ENCODE measurements around the gene ELMO1. TPM values are rescaled to one million over a fixed set of nuclear protein-coding genes. Genes with fewer than 3 reads are reported as not detected.

The ELMO1 gene
- total and polyA plus RNA-seq, 10 of the 15 experiments (the other 5 are each of a cell fraction or from before 2014, with no cell fraction given) = 22.6 to 85.9 (median 56.6) TPM

DNA sequence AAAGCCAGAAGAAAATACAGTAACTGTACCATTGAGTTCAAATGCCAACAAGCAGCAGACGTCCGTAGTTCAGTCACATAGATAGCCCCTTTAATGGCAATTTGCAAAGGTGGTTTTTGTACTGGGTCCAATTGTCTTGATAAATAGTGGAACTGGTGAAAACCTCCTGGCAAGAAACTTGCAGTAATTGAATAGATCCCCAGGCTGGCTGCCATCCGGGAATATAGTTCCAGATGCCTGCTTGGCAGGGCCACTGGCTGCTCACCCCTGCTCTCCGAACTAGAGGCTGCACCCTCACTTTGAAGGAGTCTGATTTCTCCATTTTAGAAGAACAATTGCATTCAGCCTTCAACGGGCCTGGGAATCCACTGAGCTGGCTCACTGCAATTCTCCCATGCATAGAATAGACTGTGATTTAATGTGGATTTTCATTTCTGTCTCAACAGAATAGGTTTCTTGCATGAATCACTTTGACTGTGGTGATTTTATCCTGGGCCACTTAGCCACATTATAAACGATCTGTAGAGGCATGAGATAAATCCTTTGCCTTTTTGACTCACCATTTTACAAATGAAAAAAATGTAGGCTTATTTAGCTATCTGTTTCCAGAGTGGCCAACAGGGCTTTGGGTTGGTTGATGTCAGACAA, 35.9 kb upstream of the ELMO1 start:
- TF ChIP-seq FOXK2 (IDR thresholded peaks at IDR 0.05) (no peak), HCFC1 (IDR thresholded peaks at IDR 0.05; ENCODE audit: low read length) (no peak), SMAD1 (IDR thresholded peaks at IDR 0.05; ENCODE audit: low read depth, partially characterized antibody) (no peak)
- TF ChIP-seq, protein P1, sequence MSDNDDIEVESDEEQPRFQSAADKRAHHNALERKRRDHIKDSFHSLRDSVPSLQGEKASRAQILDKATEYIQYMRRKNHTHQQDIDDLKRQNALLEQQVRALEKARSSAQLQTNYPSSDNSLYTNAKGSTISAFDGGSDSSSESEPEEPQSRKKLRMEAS (IDR thresholded peaks at IDR 0.05; ENCODE audit: low read depth, low read length) = no peak
- TF ChIP-seq, protein P2, sequence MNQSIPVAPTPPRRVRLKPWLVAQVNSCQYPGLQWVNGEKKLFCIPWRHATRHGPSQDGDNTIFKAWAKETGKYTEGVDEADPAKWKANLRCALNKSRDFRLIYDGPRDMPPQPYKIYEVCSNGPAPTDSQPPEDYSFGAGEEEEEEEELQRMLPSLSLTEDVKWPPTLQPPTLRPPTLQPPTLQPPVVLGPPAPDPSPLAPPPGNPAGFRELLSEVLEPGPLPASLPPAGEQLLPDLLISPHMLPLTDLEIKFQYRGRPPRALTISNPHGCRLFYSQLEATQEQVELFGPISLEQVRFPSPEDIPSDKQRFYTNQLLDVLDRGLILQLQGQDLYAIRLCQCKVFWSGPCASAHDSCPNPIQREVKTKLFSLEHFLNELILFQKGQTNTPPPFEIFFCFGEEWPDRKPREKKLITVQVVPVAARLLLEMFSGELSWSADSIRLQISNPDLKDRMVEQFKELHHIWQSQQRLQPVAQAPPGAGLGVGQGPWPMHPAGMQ (IDR thresholded peaks at IDR 0.05; ENCODE audit: borderline replicate concordance) = no peak
- no peak for ATAC-seq
- H3K36me3 ChIP-seq (ENCODE audit: control insufficient read depth in 2 of 2, insufficient read depth in 2 of 2, low read length in 1 of 2) = no peaks in the 10 kb centered on the region
- 31% methylated on average over 6 of the region's 6 CpGs for WGBS (ENCODE audit: insufficient coverage, insufficient replicate concordance, low lambda C conversion rate, missing lambda C conversion rate)
- POLR2A ChIA-PET = no interaction called here
- SMC1A ChIA-PET (ENCODE audit: uncharacterized antibody, unreplicated experiment) = interaction anchor here (2.6 kb wide), 1 partner anchor 10 kb away, joined by 8 read pairs; no protein-coding TSS in a partner anchor
- in situ Hi-C loops (cut with MboI) (no loop called here), intact Hi-C loops (cut with micrococcal nuclease; ENCODE audit: unreplicated experiment) (no loop called here)
- H3K9ac ChIP-seq (ENCODE audit: control insufficient read depth, insufficient read depth, low read length) = no peak overlapping the region
- H3K27ac ChIP-seq (ENCODE audit: control insufficient read depth, insufficient read depth) = no peak overlapping the region
- RAD21 ChIA-PET (ENCODE audit: unreplicated experiment) = no interaction called here
- no peaks in the 10 kb centered on the region for H3K4me1 ChIP-seq (ENCODE audit: control insufficient read depth, insufficient read depth, low read length)
- no peaks in the 10 kb centered on the region for H3K27me3 ChIP-seq (replicated peaks in 1 of 2; ENCODE audit: control insufficient read depth in 2 of 2, insufficient read depth in 2 of 2, low read length in 1 of 2)
- no peak for FAIRE-seq
- no TSS peak for BruUV-seq (replicated peaks)
- no peak for DNase-seq (ENCODE audit: low read depth, low spot score)
- H3K9me3 ChIP-seq (replicated peaks; ENCODE audit: control insufficient read depth, insufficient read depth, low read length) = peaks cover 2% of the 10 kb centered on the region
- no peaks in the 10 kb centered on the region for H3K79me2 ChIP-seq (ENCODE audit: control insufficient read depth, insufficient read depth, low read length)
- H3K4me3 ChIP-seq = no peak overlapping the region
- H2AFZ ChIP-seq (ENCODE audit: control insufficient read depth, low read depth, low read length) = no peak overlapping the region
- CTCF ChIA-PET = interaction anchor here (2.4 kb wide), 1 partner anchor 11 kb away, joined by 8 read pairs; no protein-coding TSS in a partner anchor
- no peak overlapping the region for H3K4me2 ChIP-seq (ENCODE audit: control insufficient read depth, insufficient read depth)
- H4K20me1 ChIP-seq (ENCODE audit: control insufficient read depth, insufficient read depth) = no peaks in the 10 kb centered on the region

DNA sequence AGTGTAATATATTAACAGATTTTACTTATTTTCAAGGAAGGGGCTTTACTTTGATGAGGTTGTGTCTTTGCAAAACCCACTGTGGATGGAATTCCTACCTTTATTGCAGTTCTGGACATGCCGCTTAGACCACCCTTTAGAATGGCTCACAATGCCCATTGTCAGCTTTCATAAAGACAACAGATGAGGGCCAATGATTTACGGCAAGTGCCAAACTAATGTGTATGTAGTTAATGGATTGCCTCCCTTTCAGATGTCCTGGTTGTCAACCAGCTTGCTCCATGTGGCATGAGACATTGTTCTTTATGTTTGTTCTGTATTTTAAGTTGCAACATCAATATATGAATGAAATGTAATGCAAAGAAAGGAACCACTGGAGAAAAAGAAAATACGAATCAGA, 35.0 kb upstream of the ELMO1 start:
- in situ Hi-C loops (cut with MboI) (no loop called here), intact Hi-C loops (cut with micrococcal nuclease; ENCODE audit: unreplicated experiment) (no loop called here)
- Histone ChIP-seq H4K20me1 (ENCODE audit: control insufficient read depth, insufficient read depth) (no peaks in the 10 kb centered on the region), H3K4me1 (ENCODE audit: control insufficient read depth, insufficient read depth, low read length) (no peaks in the 10 kb centered on the region), H3K9me3 (replicated peaks; ENCODE audit: control insufficient read depth, insufficient read depth, low read length) (peaks cover 2% of the 10 kb centered on the region), H2AFZ (ENCODE audit: control insufficient read depth, low read depth, low read length) (no peak overlapping the region), H3K27me3 (replicated peaks in 1 of 2; ENCODE audit: control insufficient read depth in 2 of 2, insufficient read depth in 2 of 2, low read length in 1 of 2) (no peaks in the 10 kb centered on the region), H3K27ac (ENCODE audit: control insufficient read depth, insufficient read depth) (no peak overlapping the region), H3K36me3 (ENCODE audit: control insufficient read depth in 2 of 2, insufficient read depth in 2 of 2, low read length in 1 of 2) (no peaks in the 10 kb centered on the region), H3K4me2 (ENCODE audit: control insufficient read depth, insufficient read depth) (no peak overlapping the region), H3K79me2 (ENCODE audit: control insufficient read depth, insufficient read depth, low read length) (no peaks in the 10 kb centered on the region), H3K4me3 (no peak overlapping the region), H3K9ac (ENCODE audit: control insufficient read depth, insufficient read depth, low read length) (no peak overlapping the region)
- 88% methylated on average over 3 of the region's 3 CpGs for WGBS (ENCODE audit: insufficient coverage, insufficient replicate concordance, low lambda C conversion rate, missing lambda C conversion rate)
- ATAC-seq = no peak
- no peak for FAIRE-seq
- ChIA-PET CTCF (interaction anchor here (2.4 kb wide), 1 partner anchor 12 kb away, joined by 8 read pairs; no protein-coding TSS in a partner anchor), POLR2A (no interaction called here), RAD21 (ENCODE audit: unreplicated experiment) (no interaction called here), SMC1A (ENCODE audit: uncharacterized antibody, unreplicated experiment) (interaction anchor here (0.9 to 2.6 kb wide), 3 partner anchors 9 to 43 kb away, joined by 3 to 8 read pairs (median 3); no protein-coding TSS in a partner anchor)
- DNase-seq (ENCODE audit: low read depth, low spot score) = no peak
- BruUV-seq (replicated peaks) = no TSS peak
- no peak for TF ChIP-seq RB1 (IDR thresholded peaks at IDR 0.05; ENCODE audit: borderline replicate concordance)
- TF ChIP-seq ZSCAN29 (IDR thresholded peaks at IDR 0.05) = no peak
- TF ChIP-seq, protein P3, sequence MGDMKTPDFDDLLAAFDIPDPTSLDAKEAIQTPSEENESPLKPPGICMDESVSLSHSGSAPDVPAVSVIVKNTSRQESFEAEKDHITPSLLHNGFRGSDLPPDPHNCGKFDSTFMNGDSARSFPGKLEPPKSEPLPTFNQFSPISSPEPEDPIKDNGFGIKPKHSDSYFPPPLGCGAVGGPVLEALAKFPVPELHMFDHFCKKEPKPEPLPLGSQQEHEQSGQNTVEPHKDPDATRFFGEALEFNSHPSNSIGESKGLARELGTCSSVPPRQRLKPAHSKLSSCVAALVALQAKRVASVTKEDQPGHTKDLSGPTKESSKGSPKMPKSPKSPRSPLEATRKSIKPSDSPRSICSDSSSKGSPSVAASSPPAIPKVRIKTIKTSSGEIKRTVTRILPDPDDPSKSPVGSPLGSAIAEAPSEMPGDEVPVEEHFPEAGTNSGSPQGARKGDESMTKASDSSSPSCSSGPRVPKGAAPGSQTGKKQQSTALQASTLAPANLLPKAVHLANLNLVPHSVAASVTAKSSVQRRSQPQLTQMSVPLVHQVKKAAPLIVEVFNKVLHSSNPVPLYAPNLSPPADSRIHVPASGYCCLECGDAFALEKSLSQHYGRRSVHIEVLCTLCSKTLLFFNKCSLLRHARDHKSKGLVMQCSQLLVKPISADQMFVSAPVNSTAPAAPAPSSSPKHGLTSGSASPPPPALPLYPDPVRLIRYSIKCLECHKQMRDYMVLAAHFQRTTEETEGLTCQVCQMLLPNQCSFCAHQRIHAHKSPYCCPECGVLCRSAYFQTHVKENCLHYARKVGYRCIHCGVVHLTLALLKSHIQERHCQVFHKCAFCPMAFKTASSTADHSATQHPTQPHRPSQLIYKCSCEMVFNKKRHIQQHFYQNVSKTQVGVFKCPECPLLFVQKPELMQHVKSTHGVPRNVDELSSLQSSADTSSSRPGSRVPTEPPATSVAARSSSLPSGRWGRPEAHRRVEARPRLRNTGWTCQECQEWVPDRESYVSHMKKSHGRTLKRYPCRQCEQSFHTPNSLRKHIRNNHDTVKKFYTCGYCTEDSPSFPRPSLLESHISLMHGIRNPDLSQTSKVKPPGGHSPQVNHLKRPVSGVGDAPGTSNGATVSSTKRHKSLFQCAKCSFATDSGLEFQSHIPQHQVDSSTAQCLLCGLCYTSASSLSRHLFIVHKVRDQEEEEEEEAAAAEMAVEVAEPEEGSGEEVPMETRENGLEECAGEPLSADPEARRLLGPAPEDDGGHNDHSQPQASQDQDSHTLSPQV (IDR thresholded peaks at IDR 0.05) = no peak
- TF ChIP-seq EZH2 (IDR thresholded peaks at IDR 0.05; ENCODE audit: borderline replicate concordance, control insufficient read depth, low read depth, low read length) = no peak
- no peak for TF ChIP-seq BACH1 (IDR thresholded peaks at IDR 0.05; ENCODE audit: borderline replicate concordance)
- TF ChIP-seq SMAD5 (IDR thresholded peaks at IDR 0.05; ENCODE audit: low read depth) = no peak
- no peak for TF ChIP-seq HDAC6 (IDR thresholded peaks at IDR 0.05; ENCODE audit: unreplicated experiment)

All from GM12878 (cell line).